Liver (tissue), 9 donors: ENCODE measurements around the gene VAX1. TPM values are rescaled to one million over a fixed set of nuclear protein-coding genes. Genes with fewer than 3 reads are reported as not detected.

Source experiments
- DNase-seq: peaks from one replicate; pipeline ENCODE4 v3.0.0-alpha.2; 2017; ENCODE audit warnings: low spot score
- H3K27ac ChIP-seq, 2 donors: one replicate each; pipeline ENCODE4 v1.7.0; 2013; ENCODE audit warnings: inconsistent platforms in 2 of 2, low read length in 2 of 2, control low read depth in 1 of 2, low read depth in 1 of 2, mild to moderate bottlenecking in 1 of 2
- H3K27me3 ChIP-seq, 4 donors: one replicate each; pipeline versions ENCODE4 v1.6.1 to v1.7.0; 2013; ENCODE audit warnings: low read length in 3 of 4, inconsistent platforms in 1 of 4, mild to moderate bottlenecking in 1 of 4, moderate library complexity in 1 of 4; ENCODE audit not compliant: control insufficient read depth in 4 of 4, insufficient read depth in 4 of 4
- H3K36me3 ChIP-seq, 4 donors: one replicate each; pipeline versions ENCODE4 v1.6.1 to v1.7.0; 2013; ENCODE audit warnings: low read length in 3 of 4, mild to moderate bottlenecking in 3 of 4, low read depth in 1 of 4, moderate library complexity in 1 of 4; ENCODE audit not compliant: control insufficient read depth in 4 of 4, insufficient read depth in 3 of 4
- H3K4me1 ChIP-seq, 4 donors: one replicate each; pipeline versions ENCODE4 v1.6.1 to v1.7.0; 2013; ENCODE audit warnings: low read length in 3 of 4, mild to moderate bottlenecking in 3 of 4, moderate library complexity in 1 of 4; ENCODE audit not compliant: control insufficient read depth in 4 of 4, insufficient read depth in 4 of 4
- H3K4me3 ChIP-seq, 3 donors: one replicate each; pipeline versions ENCODE4 v1.6.1 to v1.7.0; 2013; ENCODE audit warnings: low read length in 3 of 3, control low read depth in 1 of 3, low read depth in 1 of 3, mild to moderate bottlenecking in 1 of 3
- H3K9ac ChIP-seq, 2 donors: one replicate each; pipeline ENCODE4 v1.7.0; 2013; ENCODE audit warnings: low read length in 2 of 2, mild to moderate bottlenecking in 2 of 2, moderate library complexity in 2 of 2, control low read depth in 1 of 2, low read depth in 1 of 2
- H3K9me3 ChIP-seq, 4 donors: one replicate each; pipeline versions ENCODE4 v1.6.1 to v1.7.0; 2013; ENCODE audit warnings: low read length in 3 of 4; ENCODE audit not compliant: control insufficient read depth in 4 of 4
- EGR1 ChIP-seq, 2 donors: IDR thresholded peaks; 2 replicates each; pipeline ENCODE4 v1.6.1; 2016 to 2018; ENCODE audit warnings: antibody characterized with exemption in 2 of 2, low read depth in 2 of 2
- FOXA1 ChIP-seq: IDR thresholded peaks from 2 replicates; pipeline ENCODE4 v1.6.1; 2016; ENCODE audit warnings: antibody characterized with exemption
- FOXA2 ChIP-seq: IDR thresholded peaks from 2 replicates; pipeline ENCODE4 v1.6.1; 2016; ENCODE audit warnings: antibody characterized with exemption
- GABPA ChIP-seq, 2 donors: IDR thresholded peaks in 1 of 2; conservative IDR thresholded peaks in 1 of 2; 2 replicates each; pipeline ENCODE4 v1.6.1; 2016; ENCODE audit warnings: antibody characterized with exemption in 2 of 2, mild to moderate bottlenecking in 1 of 2, moderate library complexity in 1 of 2
- HNF4A ChIP-seq, 2 donors: conservative IDR thresholded peaks; 2 replicates each; pipeline ENCODE4 v1.6.1; 2016; ENCODE audit warnings: antibody characterized with exemption in 2 of 2, mild to moderate bottlenecking in 2 of 2
- HNF4G ChIP-seq: IDR thresholded peaks from 2 replicates; pipeline ENCODE4 v1.6.1; 2016; ENCODE audit warnings: antibody characterized with exemption
- JUND ChIP-seq, 2 donors: IDR thresholded peaks; 2 replicates each; pipeline ENCODE4 v1.6.1; 2016; ENCODE audit warnings: antibody characterized with exemption in 2 of 2
- NR2F2 ChIP-seq: IDR thresholded peaks from 2 replicates; pipeline ENCODE4 v1.6.1; 2016; ENCODE audit warnings: antibody characterized with exemption
- RAD21 ChIP-seq, 2 donors: IDR thresholded peaks; 2 replicates each; pipeline ENCODE4 v1.6.1; 2016; ENCODE audit warnings: antibody characterized with exemption in 2 of 2, mild to moderate bottlenecking in 2 of 2
- RXRA ChIP-seq, 2 donors: IDR thresholded peaks; 2 replicates each; pipeline ENCODE4 v1.6.1; 2017 to 2018; ENCODE audit warnings: antibody characterized with exemption in 2 of 2, mild to moderate bottlenecking in 1 of 2
- SP1 ChIP-seq: IDR thresholded peaks from 2 replicates; pipeline ENCODE4 v1.6.1; 2018; ENCODE audit warnings: antibody characterized with exemption, mild to moderate bottlenecking
- TAF1 ChIP-seq: conservative IDR thresholded peaks from 2 replicates; pipeline ENCODE4 v1.6.1; 2016; ENCODE audit warnings: antibody characterized with exemption, mild to moderate bottlenecking
- YY1 ChIP-seq: IDR thresholded peaks from 2 replicates; pipeline ENCODE4 v1.6.1; 2016; ENCODE audit warnings: antibody characterized with exemption, mild to moderate bottlenecking
- WGBS: extraction: QIAGEN DNeasy Blood & Tissue Kit; methylation state at CpG from one replicate; pipeline ENCODE4 v1.1.7; 2013; 5-methylcytosine and 5-hydroxymethylcytosine counted together
- polyA plus RNA-seq, 2 donors: library from polyadenylated mRNA; stranded (reverse) in 1 of 2; unstranded in 1 of 2; fragments of 200-250 nt in 1 of 2; fragments of >200 nt in 1 of 2; fragmentation: Nextera tagmentation in 1 of 2; extraction: Ambion mirVana in 1 of 2; gene quantifications; one replicate each; pipeline versions ENCODE4 v1.2.1 to v1.2.3, GENCODE V29; 2013 to 2015
- total RNA-seq, 2 donors: library from RNA; depleted of rRNA; stranded (reverse); fragments of >200 nt; gene quantifications; one replicate each; pipeline ENCODE4 v1.2.3, GENCODE V29; 2014
- TF ChIP-seq, protein P1 (sequence below): IDR thresholded peaks from 2 replicates; pipeline ENCODE4 v1.6.1; 2016; ENCODE audit warnings: antibody characterized with exemption
- TF ChIP-seq, protein P2 (sequence below): IDR thresholded peaks from 2 replicates; pipeline ENCODE4 v1.6.1; 2016; ENCODE audit warnings: antibody characterized with exemption
- TF ChIP-seq, protein P3 (sequence below): fragments of 150-350 bp; IDR thresholded peaks from 2 replicates; pipeline ENCODE4 v1.5.1; 2017; ENCODE audit warnings: improper control_type of control experiment, low read depth, low read length; ENCODE audit not compliant: missing input control
- TF ChIP-seq, protein P4 (sequence below): IDR thresholded peaks from 2 replicates; pipeline ENCODE4 v1.6.1; 2016; ENCODE audit warnings: antibody characterized with exemption
- TF ChIP-seq, protein P5 (sequence below): IDR thresholded peaks from 2 replicates; pipeline ENCODE4 v1.6.1; 2016; ENCODE audit warnings: antibody characterized with exemption, mild to moderate bottlenecking
- donor health status: healthy.
- donor health status: healthy.
- donor health status: healthy.
- donor health status: healthy.
- donor health status: healthy.

Gene VAX1
- total and polyA plus RNA-seq, 4 donors, result not detected

DNA sequence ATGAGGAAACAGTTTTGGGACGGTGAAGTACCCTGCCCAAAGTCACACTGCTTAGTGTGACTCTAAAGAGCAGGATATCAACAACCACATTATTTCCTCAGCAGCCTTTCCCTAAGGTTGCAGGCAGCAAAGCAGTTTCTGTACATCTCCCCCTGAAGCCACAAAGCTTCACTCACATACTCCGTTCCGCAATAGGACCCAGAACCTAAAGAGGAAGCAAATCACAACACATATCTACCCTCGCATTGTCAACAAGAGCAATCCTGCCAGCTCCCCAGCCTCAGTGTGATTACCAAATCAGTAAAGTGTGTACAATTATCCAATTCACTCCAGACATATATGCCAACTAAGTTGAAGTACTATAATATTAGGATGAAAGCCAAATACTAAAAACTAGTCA is 30.8 kb downstream of the VAX1 start:
- TF ChIP-seq YY1 (no peak), RAD21 (IDR thresholded peaks at IDR 0.05) (no peak), JUND (IDR thresholded peaks at IDR 0.05) (no peak), HNF4G (no peak), FOXA2 (no peak), TAF1 (no peak), FOXA1 (no peak), HNF4A (conservative IDR thresholded peaks at IDR 0.05) (no peak)
- TF ChIP-seq, protein P1, sequence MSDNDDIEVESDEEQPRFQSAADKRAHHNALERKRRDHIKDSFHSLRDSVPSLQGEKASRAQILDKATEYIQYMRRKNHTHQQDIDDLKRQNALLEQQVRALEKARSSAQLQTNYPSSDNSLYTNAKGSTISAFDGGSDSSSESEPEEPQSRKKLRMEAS, result no peak
- TF ChIP-seq, protein P2, sequence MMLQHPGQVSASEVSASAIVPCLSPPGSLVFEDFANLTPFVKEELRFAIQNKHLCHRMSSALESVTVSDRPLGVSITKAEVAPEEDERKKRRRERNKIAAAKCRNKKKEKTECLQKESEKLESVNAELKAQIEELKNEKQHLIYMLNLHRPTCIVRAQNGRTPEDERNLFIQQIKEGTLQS, result no peak
- H3K9ac ChIP-seq, result no peak overlapping the region
- no peak for DNase-seq
- no peaks in the 10 kb centered on the region for H3K9me3 ChIP-seq
- H3K27ac ChIP-seq, result no peak overlapping the region
- H3K27me3 ChIP-seq, result no peaks in the 10 kb centered on the region
- no peak overlapping the region for H3K4me3 ChIP-seq
- 46% methylated on average over 4 of the region's 4 CpGs for WGBS
- no peaks in the 10 kb centered on the region for H3K4me1 ChIP-seq
- no peaks in the 10 kb centered on the region for H3K36me3 ChIP-seq

DNA sequence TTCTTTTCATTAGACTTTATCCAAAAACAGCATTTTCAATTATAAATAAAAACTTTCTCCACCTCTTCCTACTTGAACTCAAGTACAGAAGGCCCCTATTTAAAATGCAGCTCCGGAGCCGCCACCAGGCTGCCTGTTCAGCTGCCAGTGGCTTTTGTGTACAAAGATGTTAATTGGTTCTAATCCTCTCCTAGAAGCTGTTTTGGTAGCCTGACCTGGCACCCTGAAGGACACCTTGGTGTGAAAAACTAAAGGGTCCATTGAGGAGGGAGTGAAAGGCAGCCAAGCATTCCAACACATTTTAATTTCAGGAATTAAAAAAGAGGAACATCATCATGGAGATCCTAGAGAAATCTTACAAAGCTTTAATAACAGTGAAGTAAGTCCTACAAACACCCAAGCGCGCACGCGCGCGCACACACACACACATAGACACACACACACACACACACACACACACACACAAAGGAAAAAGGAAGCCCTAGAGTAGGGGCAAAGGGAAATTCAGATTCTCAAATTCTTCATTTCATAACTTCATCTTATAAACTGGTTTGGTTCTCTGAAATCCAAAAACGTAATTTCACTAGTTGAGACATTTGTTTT is 41.4 kb downstream of the VAX1 start:
- Histone ChIP-seq H3K4me1 (no peaks in the 10 kb centered on the region), H3K4me3 (no peak overlapping the region), H3K36me3 (no peaks in the 10 kb centered on the region), H3K9me3 (no peaks in the 10 kb centered on the region), H3K27ac (no peak overlapping the region), H3K9ac (no peak overlapping the region), H3K27me3 (peaks cover 0 to 2% (median under 1%) of the 10 kb centered on the region in 4 donors)
- DNase-seq, result no peak
- TF ChIP-seq YY1, result no peak
- TF ChIP-seq, protein P3, sequence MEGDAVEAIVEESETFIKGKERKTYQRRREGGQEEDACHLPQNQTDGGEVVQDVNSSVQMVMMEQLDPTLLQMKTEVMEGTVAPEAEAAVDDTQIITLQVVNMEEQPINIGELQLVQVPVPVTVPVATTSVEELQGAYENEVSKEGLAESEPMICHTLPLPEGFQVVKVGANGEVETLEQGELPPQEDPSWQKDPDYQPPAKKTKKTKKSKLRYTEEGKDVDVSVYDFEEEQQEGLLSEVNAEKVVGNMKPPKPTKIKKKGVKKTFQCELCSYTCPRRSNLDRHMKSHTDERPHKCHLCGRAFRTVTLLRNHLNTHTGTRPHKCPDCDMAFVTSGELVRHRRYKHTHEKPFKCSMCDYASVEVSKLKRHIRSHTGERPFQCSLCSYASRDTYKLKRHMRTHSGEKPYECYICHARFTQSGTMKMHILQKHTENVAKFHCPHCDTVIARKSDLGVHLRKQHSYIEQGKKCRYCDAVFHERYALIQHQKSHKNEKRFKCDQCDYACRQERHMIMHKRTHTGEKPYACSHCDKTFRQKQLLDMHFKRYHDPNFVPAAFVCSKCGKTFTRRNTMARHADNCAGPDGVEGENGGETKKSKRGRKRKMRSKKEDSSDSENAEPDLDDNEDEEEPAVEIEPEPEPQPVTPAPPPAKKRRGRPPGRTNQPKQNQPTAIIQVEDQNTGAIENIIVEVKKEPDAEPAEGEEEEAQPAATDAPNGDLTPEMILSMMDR, result no peak
- TF ChIP-seq RAD21 (IDR thresholded peaks at IDR 0.05), result no peak
- TF ChIP-seq, protein P4, sequence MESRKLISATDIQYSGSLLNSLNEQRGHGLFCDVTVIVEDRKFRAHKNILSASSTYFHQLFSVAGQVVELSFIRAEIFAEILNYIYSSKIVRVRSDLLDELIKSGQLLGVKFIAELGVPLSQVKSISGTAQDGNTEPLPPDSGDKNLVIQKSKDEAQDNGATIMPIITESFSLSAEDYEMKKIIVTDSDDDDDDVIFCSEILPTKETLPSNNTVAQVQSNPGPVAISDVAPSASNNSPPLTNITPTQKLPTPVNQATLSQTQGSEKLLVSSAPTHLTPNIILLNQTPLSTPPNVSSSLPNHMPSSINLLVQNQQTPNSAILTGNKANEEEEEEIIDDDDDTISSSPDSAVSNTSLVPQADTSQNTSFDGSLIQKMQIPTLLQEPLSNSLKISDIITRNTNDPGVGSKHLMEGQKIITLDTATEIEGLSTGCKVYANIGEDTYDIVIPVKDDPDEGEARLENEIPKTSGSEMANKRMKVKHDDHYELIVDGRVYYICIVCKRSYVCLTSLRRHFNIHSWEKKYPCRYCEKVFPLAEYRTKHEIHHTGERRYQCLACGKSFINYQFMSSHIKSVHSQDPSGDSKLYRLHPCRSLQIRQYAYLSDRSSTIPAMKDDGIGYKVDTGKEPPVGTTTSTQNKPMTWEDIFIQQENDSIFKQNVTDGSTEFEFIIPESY, result no peak
- TF ChIP-seq JUND (IDR thresholded peaks at IDR 0.05), result no peak
- TF ChIP-seq, protein P1, result no peak
- TF ChIP-seq FOXA1, result no peak
- TF ChIP-seq SP1, result no peak
- no peak for TF ChIP-seq HNF4G
- no peak for TF ChIP-seq TAF1
- no peak for TF ChIP-seq RXRA (IDR thresholded peaks at IDR 0.05)
- TF ChIP-seq, protein P2, result no peak
- TF ChIP-seq FOXA2, result no peak
- no peak for TF ChIP-seq NR2F2
- TF ChIP-seq GABPA (IDR thresholded peaks at IDR 0.05 in 1 of 2, conservative IDR thresholded peaks at IDR 0.05 in 1 of 2), result no peak
- TF ChIP-seq HNF4A (conservative IDR thresholded peaks at IDR 0.05), result no peak
- no peak for TF ChIP-seq EGR1 (IDR thresholded peaks at IDR 0.05; ENCODE audit: low read depth in 2 of 2)
- TF ChIP-seq, protein P5, sequence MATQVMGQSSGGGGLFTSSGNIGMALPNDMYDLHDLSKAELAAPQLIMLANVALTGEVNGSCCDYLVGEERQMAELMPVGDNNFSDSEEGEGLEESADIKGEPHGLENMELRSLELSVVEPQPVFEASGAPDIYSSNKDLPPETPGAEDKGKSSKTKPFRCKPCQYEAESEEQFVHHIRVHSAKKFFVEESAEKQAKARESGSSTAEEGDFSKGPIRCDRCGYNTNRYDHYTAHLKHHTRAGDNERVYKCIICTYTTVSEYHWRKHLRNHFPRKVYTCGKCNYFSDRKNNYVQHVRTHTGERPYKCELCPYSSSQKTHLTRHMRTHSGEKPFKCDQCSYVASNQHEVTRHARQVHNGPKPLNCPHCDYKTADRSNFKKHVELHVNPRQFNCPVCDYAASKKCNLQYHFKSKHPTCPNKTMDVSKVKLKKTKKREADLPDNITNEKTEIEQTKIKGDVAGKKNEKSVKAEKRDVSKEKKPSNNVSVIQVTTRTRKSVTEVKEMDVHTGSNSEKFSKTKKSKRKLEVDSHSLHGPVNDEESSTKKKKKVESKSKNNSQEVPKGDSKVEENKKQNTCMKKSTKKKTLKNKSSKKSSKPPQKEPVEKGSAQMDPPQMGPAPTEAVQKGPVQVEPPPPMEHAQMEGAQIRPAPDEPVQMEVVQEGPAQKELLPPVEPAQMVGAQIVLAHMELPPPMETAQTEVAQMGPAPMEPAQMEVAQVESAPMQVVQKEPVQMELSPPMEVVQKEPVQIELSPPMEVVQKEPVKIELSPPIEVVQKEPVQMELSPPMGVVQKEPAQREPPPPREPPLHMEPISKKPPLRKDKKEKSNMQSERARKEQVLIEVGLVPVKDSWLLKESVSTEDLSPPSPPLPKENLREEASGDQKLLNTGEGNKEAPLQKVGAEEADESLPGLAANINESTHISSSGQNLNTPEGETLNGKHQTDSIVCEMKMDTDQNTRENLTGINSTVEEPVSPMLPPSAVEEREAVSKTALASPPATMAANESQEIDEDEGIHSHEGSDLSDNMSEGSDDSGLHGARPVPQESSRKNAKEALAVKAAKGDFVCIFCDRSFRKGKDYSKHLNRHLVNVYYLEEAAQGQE, result no peak
- WGBS, result 85% methylated on average over 9 of the region's 9 CpGs
